RWPE2 (cell line): ENCODE results near the gene NACAD.

ENCODE experiments used
- ATAC-seq: fragments of 200-7000 bp; cut with Tn5 transposase; 3 replicates; pipeline ENCODE4 v1.9.1; 2021; ENCODE audit warnings: low read depth
- DNase-seq: peaks from one replicate; pipeline ENCODE4 v3.0.0-alpha.2; 2020; ENCODE audit warnings: low spot score
- H3K27ac ChIP-seq: fragments of 450-650 bp; 2 replicates; pipeline ENCODE4 v1.5.1; 2017; ENCODE audit warnings: mild to moderate bottlenecking; ENCODE audit not compliant: poor library complexity, severe bottlenecking
- H3K27me3 ChIP-seq: fragments of 250-450 bp; sonication (Bioruptor Pico); 2 replicates; pipeline ENCODE4 v1.5.1; 2021; ENCODE audit warnings: mild to moderate bottlenecking, moderate library complexity; ENCODE audit not compliant: insufficient read depth, poor library complexity, severe bottlenecking
- H3K36me3 ChIP-seq: fragments of 250-450 bp; sonication (Bioruptor Pico); 2 replicates; pipeline ENCODE4 v1.5.1; 2020; ENCODE audit warnings: low read depth, mild to moderate bottlenecking, moderate library complexity
- H3K4me1 ChIP-seq: fragments of 250-450 bp; sonication (Bioruptor Pico); 2 replicates; pipeline ENCODE4 v1.5.1; 2021; ENCODE audit warnings: mild to moderate bottlenecking, moderate library complexity; ENCODE audit not compliant: insufficient read depth, poor library complexity, severe bottlenecking
- H3K4me3 ChIP-seq: fragments of 250-450 bp; sonication (Bioruptor Pico); 2 replicates; pipeline ENCODE4 v1.5.1; 2021; ENCODE audit warnings: mild to moderate bottlenecking, moderate library complexity; ENCODE audit not compliant: severe bottlenecking
- H3K9me3 ChIP-seq: fragments of 250-450 bp; sonication (Bioruptor Pico); 2 replicates; pipeline ENCODE4 v1.5.1; 2021; ENCODE audit warnings: mild to moderate bottlenecking, moderate library complexity; ENCODE audit not compliant: severe bottlenecking
- TF ChIP-seq, protein P1 (sequence below): fragments of 450-650 bp; IDR thresholded peaks from one replicate; pipeline ENCODE4 v1.5.1; 2017; ENCODE audit warnings: mild to moderate bottlenecking, moderate library complexity; ENCODE audit not compliant: poor library complexity, severe bottlenecking

The NACAD gene

GRCh38 chr7:45074528-45075354, 14.0 kb downstream of the NACAD start:
- no peak overlapping the region for H3K4me3 ChIP-seq
- no peaks in the 10 kb centered on the region for H3K4me1 ChIP-seq
- no peak overlapping the region for H3K27ac ChIP-seq
- ATAC-seq, result no peak
- TF ChIP-seq, protein P1, sequence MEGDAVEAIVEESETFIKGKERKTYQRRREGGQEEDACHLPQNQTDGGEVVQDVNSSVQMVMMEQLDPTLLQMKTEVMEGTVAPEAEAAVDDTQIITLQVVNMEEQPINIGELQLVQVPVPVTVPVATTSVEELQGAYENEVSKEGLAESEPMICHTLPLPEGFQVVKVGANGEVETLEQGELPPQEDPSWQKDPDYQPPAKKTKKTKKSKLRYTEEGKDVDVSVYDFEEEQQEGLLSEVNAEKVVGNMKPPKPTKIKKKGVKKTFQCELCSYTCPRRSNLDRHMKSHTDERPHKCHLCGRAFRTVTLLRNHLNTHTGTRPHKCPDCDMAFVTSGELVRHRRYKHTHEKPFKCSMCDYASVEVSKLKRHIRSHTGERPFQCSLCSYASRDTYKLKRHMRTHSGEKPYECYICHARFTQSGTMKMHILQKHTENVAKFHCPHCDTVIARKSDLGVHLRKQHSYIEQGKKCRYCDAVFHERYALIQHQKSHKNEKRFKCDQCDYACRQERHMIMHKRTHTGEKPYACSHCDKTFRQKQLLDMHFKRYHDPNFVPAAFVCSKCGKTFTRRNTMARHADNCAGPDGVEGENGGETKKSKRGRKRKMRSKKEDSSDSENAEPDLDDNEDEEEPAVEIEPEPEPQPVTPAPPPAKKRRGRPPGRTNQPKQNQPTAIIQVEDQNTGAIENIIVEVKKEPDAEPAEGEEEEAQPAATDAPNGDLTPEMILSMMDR, result no peak
- no peaks in the 10 kb centered on the region for H3K27me3 ChIP-seq
- H3K36me3 ChIP-seq, result peaks cover 26% of the 10 kb centered on the region
- no peaks in the 10 kb centered on the region for H3K9me3 ChIP-seq
- DNase-seq, result no peak

DNA sequence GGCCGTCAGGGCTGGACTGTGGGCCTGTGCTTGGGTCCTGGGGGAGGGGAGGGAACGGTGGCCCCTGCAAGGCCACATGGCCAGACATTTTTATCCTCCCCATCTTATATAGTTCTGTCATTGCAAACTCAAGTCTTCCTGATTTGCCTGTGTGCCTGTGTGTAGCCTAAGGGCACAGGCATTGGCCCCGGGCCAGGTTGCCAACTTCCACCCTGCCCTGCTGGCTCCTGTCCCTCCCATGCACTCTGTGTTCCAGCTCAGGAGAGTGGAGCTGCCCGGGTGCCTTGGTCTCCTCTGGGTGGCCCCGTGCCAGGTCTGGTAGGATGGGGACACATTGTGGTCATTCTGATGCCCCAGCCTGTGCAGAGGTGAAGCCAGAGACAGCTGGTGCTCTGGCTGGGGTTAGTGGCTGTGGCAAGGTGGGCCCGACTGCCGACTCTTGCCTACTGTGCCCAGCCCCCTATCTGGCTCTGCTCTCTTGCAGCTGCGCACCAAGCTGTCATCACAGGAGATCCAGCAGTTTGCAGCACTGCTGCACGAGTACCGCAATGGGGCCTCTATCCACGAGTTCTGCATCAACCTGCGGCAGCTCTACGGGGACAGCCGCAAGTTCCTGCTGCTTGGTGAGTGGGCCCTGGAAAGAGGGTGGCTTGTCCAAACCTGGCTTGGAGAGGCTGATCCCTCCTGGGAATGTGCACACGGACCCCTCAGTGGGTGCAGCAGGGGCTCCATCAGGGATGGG, 14.8 kb downstream of the NACAD start:
- peaks cover 31% of the 10 kb centered on the region for H3K36me3 ChIP-seq
- no peak overlapping the region for H3K4me3 ChIP-seq
- no peaks in the 10 kb centered on the region for H3K27me3 ChIP-seq
- no peaks in the 10 kb centered on the region for H3K4me1 ChIP-seq
- TF ChIP-seq, protein P1, result no peak
- ATAC-seq (peak; percentile 13; the same call in 1 of the 3 replicates), DNase-seq (no peak)
- H3K9me3 ChIP-seq, result no peaks in the 10 kb centered on the region
- H3K27ac ChIP-seq, result no peak overlapping the region

- no peak for DNase-seq
- TF ChIP-seq, protein P1, result no peak
- 0 out of 3 replicates have a peak, but pooled peaks have one; percentile 9 for ATAC-seq
- Histone ChIP-seq H3K4me3 (no peak overlapping the region), H3K36me3 (peaks cover 33% of the 10 kb centered on the region), H3K27me3 (no peaks in the 10 kb centered on the region), H3K27ac (no peak overlapping the region), H3K9me3 (no peaks in the 10 kb centered on the region), H3K4me1 (no peaks in the 10 kb centered on the region)
Measured at GRCh38 chr7:45073031-45073785, 15.6 kb downstream of the NACAD start.

- DNase-seq (no peak), ATAC-seq (no peak)
- peaks cover 39% of the 10 kb centered on the region for H3K36me3 ChIP-seq
- H3K27me3 ChIP-seq, result no peaks in the 10 kb centered on the region
- TF ChIP-seq, protein P1, result no peak
- H3K4me1 ChIP-seq, result no peaks in the 10 kb centered on the region
- H3K27ac ChIP-seq, result no peak overlapping the region
- H3K4me3 ChIP-seq, result no peak overlapping the region
- no peaks in the 10 kb centered on the region for H3K9me3 ChIP-seq
Measured at GRCh38 chr7:45072131-45073030, 16.4 kb downstream of the NACAD start.
